ENCODE results near the gene ZNF8. TPM values are rescaled to one million over a fixed set of nuclear protein-coding genes. Genes with fewer than 3 reads are reported as not detected.

Gene ZNF8
- polyA plus RNA-seq, 4 donors, result 0.54 to 4.3 (median 1.5) TPM

GRCh38 chr19:58334691-58335249 is 56.0 kb downstream of the ZNF8 start:
- WGBS, 3 donors, result 95 to 97% (median 96%) methylated on average over 19 of the region's 19 CpGs
- H3K36me3 ChIP-seq (ENCODE audit: control insufficient read depth in 3 of 3, insufficient read depth in 2 of 3, low read depth in 1 of 3, low read length in 3 of 3), result peaks cover 5 to 49% (median 14%) of the 10 kb centered on the region in 3 donors
- no peak for DNase-seq
- H3K4me1 ChIP-seq (ENCODE audit: control insufficient read depth in 3 of 3, insufficient read depth in 2 of 3, low read depth in 1 of 3, low read length in 2 of 3), result no peaks in the 10 kb centered on the region
- peaks cover 2 to 9% of the 10 kb centered on the region in 2 donors for H3K9me3 ChIP-seq (ENCODE audit: control insufficient read depth in 2 of 2, insufficient read depth in 1 of 2, low read depth in 1 of 2, low read length in 1 of 2)
- FAIRE-seq, result no peak
- no peak overlapping the region for H3K27ac ChIP-seq (ENCODE audit: low read depth in 1 of 3, low read length in 2 of 3)
- no peaks in the 10 kb centered on the region for H3K27me3 ChIP-seq (ENCODE audit: control insufficient read depth in 3 of 3, insufficient read depth in 3 of 3, low read length in 3 of 3)
- H3K4me3 ChIP-seq (ENCODE audit: low read depth in 1 of 3, low read length in 3 of 3), result no peak overlapping the region

- DNase-seq (no peak), FAIRE-seq (no peak)
- WGBS, 3 donors, result 79 to 89% (median 88%) methylated on average over 3 of the region's 3 CpGs
Observed at GRCh38 chr19:58335630-58336029, 56.9 kb downstream of the ZNF8 start.

GRCh38 chr19:58336216-58336615 is 57.5 kb downstream of the ZNF8 start:
- DNase-seq (no peak), FAIRE-seq (no peak)
- 94 to 96% (median 95%) methylated on average over 1 of the region's 1 CpG for WGBS, 3 donors
- Histone ChIP-seq H3K4me3 (ENCODE audit: low read depth in 1 of 3, low read length in 3 of 3) (no peak overlapping the region), H3K36me3 (ENCODE audit: control insufficient read depth in 3 of 3, insufficient read depth in 2 of 3, low read depth in 1 of 3, low read length in 3 of 3) (peaks cover 9 to 55% (median 14%) of the 10 kb centered on the region in 3 donors), H3K27me3 (ENCODE audit: control insufficient read depth in 3 of 3, insufficient read depth in 3 of 3, low read length in 3 of 3) (no peaks in the 10 kb centered on the region), H3K9me3 (ENCODE audit: control insufficient read depth in 2 of 2, insufficient read depth in 1 of 2, low read depth in 1 of 2, low read length in 1 of 2) (peaks cover 2 to 9% of the 10 kb centered on the region in 2 donors), H3K4me1 (ENCODE audit: control insufficient read depth in 3 of 3, insufficient read depth in 2 of 3, low read depth in 1 of 3, low read length in 2 of 3) (no peaks in the 10 kb centered on the region), H3K27ac (ENCODE audit: low read depth in 1 of 3, low read length in 2 of 3) (no peak overlapping the region)

More at GRCh38 chr19:58335630-58336029, 56.9 kb downstream of the ZNF8 start:
- no peaks in the 10 kb centered on the region for H3K27me3 ChIP-seq (ENCODE audit: control insufficient read depth in 3 of 3, insufficient read depth in 3 of 3, low read length in 3 of 3)
- no peaks in the 10 kb centered on the region for H3K4me1 ChIP-seq (ENCODE audit: control insufficient read depth in 3 of 3, insufficient read depth in 2 of 3, low read depth in 1 of 3, low read length in 2 of 3)
- no peak overlapping the region for H3K4me3 ChIP-seq (ENCODE audit: low read depth in 1 of 3, low read length in 3 of 3)
- H3K9me3 ChIP-seq (ENCODE audit: control insufficient read depth in 2 of 2, insufficient read depth in 1 of 2, low read depth in 1 of 2, low read length in 1 of 2), result peaks cover 2 to 9% of the 10 kb centered on the region in 2 donors
- peaks cover 9 to 55% (median 14%) of the 10 kb centered on the region in 3 donors for H3K36me3 ChIP-seq (ENCODE audit: control insufficient read depth in 3 of 3, insufficient read depth in 2 of 3, low read depth in 1 of 3, low read length in 3 of 3)
- no peak overlapping the region for H3K27ac ChIP-seq (ENCODE audit: low read depth in 1 of 3, low read length in 2 of 3)

GRCh38 chr19:58336820-58337219 is 58.1 kb downstream of the ZNF8 start:
- DNase-seq (no peak), FAIRE-seq (no peak)
- H3K27me3 ChIP-seq (ENCODE audit: control insufficient read depth in 3 of 3, insufficient read depth in 3 of 3, low read length in 3 of 3), result no peaks in the 10 kb centered on the region
- 96 to 100% (median 100%) methylated on average over 4 of the region's 4 CpGs for WGBS, 3 donors
- H3K27ac ChIP-seq (ENCODE audit: low read depth in 1 of 3, low read length in 2 of 3), result no peak overlapping the region
- H3K9me3 ChIP-seq (ENCODE audit: control insufficient read depth in 2 of 2, insufficient read depth in 1 of 2, low read depth in 1 of 2, low read length in 1 of 2), result peaks cover 2 to 9% of the 10 kb centered on the region in 2 donors
- peaks cover 9 to 59% (median 14%) of the 10 kb centered on the region in 3 donors for H3K36me3 ChIP-seq (ENCODE audit: control insufficient read depth in 3 of 3, insufficient read depth in 2 of 3, low read depth in 1 of 3, low read length in 3 of 3)
- H3K4me1 ChIP-seq (ENCODE audit: control insufficient read depth in 3 of 3, insufficient read depth in 2 of 3, low read depth in 1 of 3, low read length in 2 of 3), result no peaks in the 10 kb centered on the region
- H3K4me3 ChIP-seq (ENCODE audit: low read depth in 1 of 3, low read length in 3 of 3), result no peak overlapping the region

- Histone ChIP-seq H3K4me1 (ENCODE audit: control insufficient read depth in 3 of 3, insufficient read depth in 2 of 3, low read depth in 1 of 3, low read length in 2 of 3) (no peaks in the 10 kb centered on the region), H3K9me3 (ENCODE audit: control insufficient read depth in 2 of 2, insufficient read depth in 1 of 2, low read depth in 1 of 2, low read length in 1 of 2) (peaks cover 2 to 9% of the 10 kb centered on the region in 2 donors), H3K4me3 (ENCODE audit: low read depth in 1 of 3, low read length in 3 of 3) (no peak overlapping the region), H3K27me3 (ENCODE audit: control insufficient read depth in 3 of 3, insufficient read depth in 3 of 3, low read length in 3 of 3) (no peaks in the 10 kb centered on the region), H3K36me3 (ENCODE audit: control insufficient read depth in 3 of 3, insufficient read depth in 2 of 3, low read depth in 1 of 3, low read length in 3 of 3) (peaks cover 9 to 60% (median 14%) of the 10 kb centered on the region in 3 donors), H3K27ac (ENCODE audit: low read depth in 1 of 3, low read length in 2 of 3) (no peak overlapping the region)
- WGBS, 3 donors, result 97 to 99% (median 98%) methylated on average over 11 of the region's 11 CpGs
- FAIRE-seq (no peak), DNase-seq (no peak)
Observed at GRCh38 chr19:58338336-58338735, 59.6 kb downstream of the ZNF8 start.

GRCh38 chr19:58338825-58339558 is 60.2 kb downstream of the ZNF8 start:
- H3K9me3 ChIP-seq (ENCODE audit: control insufficient read depth in 2 of 2, insufficient read depth in 1 of 2, low read depth in 1 of 2, low read length in 1 of 2), result peaks cover 2 to 9% of the 10 kb centered on the region in 2 donors
- no peaks in the 10 kb centered on the region for H3K4me1 ChIP-seq (ENCODE audit: control insufficient read depth in 3 of 3, insufficient read depth in 2 of 3, low read depth in 1 of 3, low read length in 2 of 3)
- no peak for DNase-seq
- H3K27ac ChIP-seq (ENCODE audit: low read depth in 1 of 3, low read length in 2 of 3), result no peak overlapping the region
- no peak for FAIRE-seq
- H3K36me3 ChIP-seq (ENCODE audit: control insufficient read depth in 3 of 3, insufficient read depth in 2 of 3, low read depth in 1 of 3, low read length in 3 of 3), result peaks cover 9 to 60% (median 14%) of the 10 kb centered on the region in 3 donors
- H3K4me3 ChIP-seq (ENCODE audit: low read depth in 1 of 3, low read length in 3 of 3), result no peak overlapping the region
- WGBS, 3 donors, result 85 to 94% (median 88%) methylated on average over 30 of the region's 30 CpGs
- H3K27me3 ChIP-seq (ENCODE audit: control insufficient read depth in 3 of 3, insufficient read depth in 3 of 3, low read length in 3 of 3), result no peaks in the 10 kb centered on the region

- Histone ChIP-seq H3K4me3 (ENCODE audit: low read depth in 1 of 3, low read length in 3 of 3) (no peak overlapping the region), H3K36me3 (ENCODE audit: control insufficient read depth in 3 of 3, insufficient read depth in 2 of 3, low read depth in 1 of 3, low read length in 3 of 3) (peaks cover 0 to 5% (median 0%) of the 10 kb centered on the region in 3 donors), H3K27ac (ENCODE audit: low read depth in 1 of 3, low read length in 2 of 3) (no peak overlapping the region), H3K27me3 (ENCODE audit: control insufficient read depth in 3 of 3, insufficient read depth in 3 of 3, low read length in 3 of 3) (peaks cover 0 to 53% (median 0%) of the 10 kb centered on the region in 3 donors), H3K9me3 (ENCODE audit: control insufficient read depth in 2 of 2, insufficient read depth in 1 of 2, low read depth in 1 of 2, low read length in 1 of 2) (no peaks in the 10 kb centered on the region), H3K4me1 (ENCODE audit: control insufficient read depth in 3 of 3, insufficient read depth in 2 of 3, low read depth in 1 of 3, low read length in 2 of 3) (no peaks in the 10 kb centered on the region)
- FAIRE-seq, result no peak
- no peak for DNase-seq
- 59 to 71% (median 65%) methylated on average over 5 of the region's 5 CpGs for WGBS, 3 donors
Observed at GRCh38 chr19:58345558-58345957, 66.8 kb downstream of the ZNF8 start.

- FAIRE-seq (no peak), DNase-seq (peak; percentile 20 to 44)
- Histone ChIP-seq H3K27me3 (ENCODE audit: control insufficient read depth in 3 of 3, insufficient read depth in 3 of 3, low read length in 3 of 3) (peaks cover 0 to 70% (median 3%) of the 10 kb centered on the region in 3 donors), H3K4me3 (ENCODE audit: low read depth in 1 of 3, low read length in 3 of 3) (peak overlapping the region; percentile 29 to 33 (median 31)), H3K36me3 (ENCODE audit: control insufficient read depth in 3 of 3, insufficient read depth in 2 of 3, low read depth in 1 of 3, low read length in 3 of 3) (no peaks in the 10 kb centered on the region), H3K27ac (ENCODE audit: low read depth in 1 of 3, low read length in 2 of 3) (peak overlapping the region in 1 of 3 donors; percentile 73), H3K4me1 (ENCODE audit: control insufficient read depth in 3 of 3, insufficient read depth in 2 of 3, low read depth in 1 of 3, low read length in 2 of 3) (no peaks in the 10 kb centered on the region), H3K9me3 (ENCODE audit: control insufficient read depth in 2 of 2, insufficient read depth in 1 of 2, low read depth in 1 of 2, low read length in 1 of 2) (no peaks in the 10 kb centered on the region)
- 2 to 9% (median 8%) methylated on average over 64 to 82 of the region's 82 CpGs for WGBS, 3 donors
Observed at GRCh38 chr19:58346961-58347929, 68.5 kb downstream of the ZNF8 start.

Data from small intestine (tissue), 7 donors.